Sigmoid colon (tissue), 7 donors: Measurements from ENCODE around the gene MLC1. TPM values are rescaled to one million over a fixed set of nuclear protein-coding genes. Genes with fewer than 3 reads are reported as not detected.

Experiments
- DNase-seq: peaks from one replicate; pipeline ENCODE4 v3.0.0-alpha.2; 2019
- H3K27ac ChIP-seq, 4 donors: fragments of 200-600 bp; sonication (generic); one replicate each; pipeline ENCODE4 v1.5.1; 2016 to 2019; ENCODE audit warnings: mild to moderate bottlenecking in 1 of 4
- H3K27me3 ChIP-seq, 3 donors: fragments of 200-600 bp; sonication (generic); one replicate each; pipeline ENCODE4 v1.5.1; 2019; ENCODE audit warnings: mild to moderate bottlenecking in 1 of 3
- H3K36me3 ChIP-seq, 4 donors: fragments of 200-600 bp; sonication (generic); one replicate each; pipeline ENCODE4 v1.5.1; 2016 to 2019
- H3K4me1 ChIP-seq, 4 donors: fragments of 200-600 bp; sonication (generic); one replicate each; pipeline ENCODE4 v1.5.1; 2017 to 2019
- H3K4me3 ChIP-seq, 4 donors: fragments of 200-600 bp; sonication (generic); one replicate each; pipeline ENCODE4 v1.5.1; 2017 to 2019; ENCODE audit warnings: mild to moderate bottlenecking in 2 of 4, moderate library complexity in 1 of 4
- H3K9me3 ChIP-seq, 4 donors: fragments of 200-600 bp in 3 of 4; sonication (generic) in 3 of 4; one replicate each; pipeline versions ENCODE4 v1.5.1 to v1.6.1; 2013 to 2019
- CTCF ChIP-seq, 4 experiments: fragments of 450-650 bp in 3 of 4; fragments of 200-600 bp in 1 of 4; IDR thresholded peaks; one replicate each; pipeline ENCODE4 v1.5.1; 2016 to 2019; ENCODE audit warnings: antibody characterized with exemption in 4 of 4, mild to moderate bottlenecking in 3 of 4, moderate library complexity in 2 of 4
- EP300 ChIP-seq, 4 donors: sonication (generic); formaldehyde crosslinking; IDR thresholded peaks; one replicate each; pipeline ENCODE4 v1.6.1; 2017; ENCODE audit warnings: antibody characterized with exemption in 4 of 4
- POLR2A ChIP-seq, 2 donors: fragments of 450-650 bp; IDR thresholded peaks; one replicate each; pipeline ENCODE4 v1.6.1; 2016; ENCODE audit warnings: antibody characterized with exemption in 2 of 2, mild to moderate bottlenecking in 2 of 2, moderate library complexity in 2 of 2
- POLR2AphosphoS5 ChIP-seq, 4 donors: sonication (generic); formaldehyde crosslinking; IDR thresholded peaks; one replicate each; pipeline ENCODE4 v1.6.1; 2017; ENCODE audit warnings: antibody characterized with exemption in 4 of 4
- WGBS, 2 donors: extraction: QIAGEN DNeasy Blood & Tissue Kit; methylation state at CpG; one replicate each; pipeline ENCODE4 v1.1.7; 2013; 5-methylcytosine and 5-hydroxymethylcytosine counted together
- intact Hi-C: fragments of 100-400 bp; cut with DNase I; formaldehyde crosslinking; loops from one replicate; pipeline ENCODE4 v1.15.1; 2023
- polyA plus RNA-seq, 3 donors: library from polyadenylated mRNA; stranded (reverse); fragments of 200-250 nt; gene quantifications; one replicate each; pipeline ENCODE4 v1.2.3, GENCODE V29; 2013
- total RNA-seq, 4 donors: library from RNA; depleted of rRNA; stranded (reverse); fragments of >200 nt; gene quantifications; one replicate each; pipeline ENCODE4 v1.1.0, GENCODE V29; 2016
- donor health status: healthy with polysubstance abuse.
- donor health status: Bipolar disorder and iron deficiency.
- donor health status: healthy.

MLC1 gene
- total and polyA plus RNA-seq, 7 donors, result 0.14 to 0.23 (median 0.16) TPM; not detected in 4

GRCh38 chr22:50039669-50040443 lies 45.4 kb downstream of the MLC1 start:
- peaks cover 0 to 13% (median 0%) of the 10 kb centered on the region in 3 donors for H3K27me3 ChIP-seq
- intact Hi-C loops, result no loop called here
- TF ChIP-seq EP300 (IDR thresholded peaks at IDR 0.05) (no peak), POLR2A (IDR thresholded peaks at IDR 0.05) (no peak), CTCF (IDR thresholded peaks at IDR 0.05) (no peak), POLR2AphosphoS5 (IDR thresholded peaks at IDR 0.05) (no peak)

GRCh38 chr22:50035976-50036724 lies 49.1 kb downstream of the MLC1 start:
- H3K27me3 ChIP-seq, result peaks cover 0 to 12% (median 0%) of the 10 kb centered on the region in 3 donors
- intact Hi-C loops, result no loop called here
- H3K4me1 ChIP-seq, result no peaks in the 10 kb centered on the region
- TF ChIP-seq CTCF (IDR thresholded peaks at IDR 0.05) (no peak), EP300 (IDR thresholded peaks at IDR 0.05) (no peak), POLR2AphosphoS5 (IDR thresholded peaks at IDR 0.05) (no peak), POLR2A (IDR thresholded peaks at IDR 0.05) (no peak)
- H3K27ac ChIP-seq, result no peak overlapping the region
- DNase-seq, result peak; percentile 59
- 79 to 84% methylated on average over 23 of the region's 23 CpGs for WGBS, 2 donors
- H3K4me3 ChIP-seq, result no peak overlapping the region
- no peaks in the 10 kb centered on the region for H3K36me3 ChIP-seq
- peaks cover 0 to 8% (median 5%) of the 10 kb centered on the region in 4 donors for H3K9me3 ChIP-seq

More at GRCh38 chr22:50039669-50040443, 45.4 kb downstream of the MLC1 start:
- no peaks in the 10 kb centered on the region for H3K36me3 ChIP-seq
- H3K4me3 ChIP-seq, result no peak overlapping the region
- peak; percentile 57 for DNase-seq
- peaks cover 0 to 8% (median 5%) of the 10 kb centered on the region in 4 donors for H3K9me3 ChIP-seq
- H3K4me1 ChIP-seq, result no peaks in the 10 kb centered on the region
- no peak overlapping the region for H3K27ac ChIP-seq
- WGBS, 2 donors, result 92 to 95% methylated on average over 29 of the region's 29 CpGs

DNA sequence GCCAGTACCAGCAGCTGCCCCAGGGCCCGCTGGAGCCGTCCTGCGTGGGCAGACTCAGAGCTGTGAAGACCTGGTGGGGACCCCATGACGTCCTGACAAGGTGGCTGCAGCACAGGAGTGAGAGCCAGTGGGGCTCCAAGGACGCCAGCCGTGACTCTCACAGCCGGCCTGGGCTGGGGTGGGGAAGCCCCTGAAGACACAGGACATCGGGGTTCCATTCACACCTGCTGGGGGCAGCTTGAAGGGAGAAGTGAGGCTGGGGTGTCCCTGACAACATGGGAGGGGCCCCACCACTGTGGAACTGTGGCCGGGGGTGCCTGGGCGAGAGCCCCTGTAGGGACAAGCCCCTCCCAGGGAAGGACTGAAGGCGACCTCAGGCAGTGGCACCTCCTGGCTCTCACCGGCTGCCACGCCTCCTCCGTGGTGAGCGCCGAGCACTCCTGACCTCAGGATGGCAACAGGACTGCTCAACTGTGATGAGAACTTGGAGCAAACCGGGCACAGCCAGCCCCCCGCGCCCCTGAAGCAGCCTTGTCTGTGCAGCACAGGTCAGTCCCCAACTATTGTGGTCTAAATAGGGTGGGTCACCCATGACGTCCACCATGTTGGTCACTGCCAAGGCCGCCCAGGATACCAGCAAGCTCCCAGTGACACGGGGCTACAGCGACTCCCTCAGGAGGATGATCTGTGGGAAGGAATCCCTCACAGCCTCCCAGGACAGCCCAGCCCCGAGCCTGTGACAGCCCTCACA lies 49.9 kb downstream of the MLC1 start:
- peaks cover 0 to 21% (median 5%) of the 10 kb centered on the region in 3 donors for H3K27me3 ChIP-seq
- TF ChIP-seq CTCF (IDR thresholded peaks at IDR 0.05) (no peak), POLR2A (IDR thresholded peaks at IDR 0.05) (no peak), POLR2AphosphoS5 (IDR thresholded peaks at IDR 0.05) (no peak), EP300 (IDR thresholded peaks at IDR 0.05) (no peak)
- intact Hi-C loops, result no loop called here

GRCh38 chr22:50034126-50035081 lies 50.8 kb downstream of the MLC1 start:
- H3K27ac ChIP-seq, result no peak overlapping the region
- peaks cover 0 to 30% (median 12%) of the 10 kb centered on the region in 3 donors for H3K27me3 ChIP-seq
- TF ChIP-seq POLR2A (IDR thresholded peaks at IDR 0.05) (no peak), CTCF (IDR thresholded peaks at IDR 0.05) (no peak), POLR2AphosphoS5 (IDR thresholded peaks at IDR 0.05) (no peak), EP300 (IDR thresholded peaks at IDR 0.05) (no peak)
- intact Hi-C loops, result loop anchor here (5.0 kb wide), 1 partner anchor 267 kb away; no protein-coding TSS in a partner anchor
- DNase-seq, result peak; percentile 58
- no peak overlapping the region for H3K4me3 ChIP-seq
- no peaks in the 10 kb centered on the region for H3K36me3 ChIP-seq
- 70 to 83% methylated on average over 43 of the region's 43 CpGs for WGBS, 2 donors
- peaks cover 0 to 9% (median 6%) of the 10 kb centered on the region in 4 donors for H3K4me1 ChIP-seq
- peaks cover 0 to 8% (median 5%) of the 10 kb centered on the region in 4 donors for H3K9me3 ChIP-seq

More for the DNA sequence above, 49.9 kb downstream of the MLC1 start:
- Histone ChIP-seq H3K27ac (no peak overlapping the region), H3K36me3 (no peaks in the 10 kb centered on the region), H3K9me3 (peaks cover 0 to 8% (median 5%) of the 10 kb centered on the region in 4 donors), H3K4me3 (no peak overlapping the region), H3K4me1 (peaks cover 0 to 3% (median under 1%) of the 10 kb centered on the region in 4 donors)
- WGBS, 2 donors, result 64 to 82% methylated on average over 24 of the region's 24 CpGs
- peak; percentile 53 for DNase-seq
